WTC11 (cell line): ENCODE results near the gene RAPGEF2. TPM values are rescaled to one million over a fixed set of nuclear protein-coding genes. Genes with fewer than 3 reads are reported as not detected.

ENCODE experiments used
- ATAC-seq: fragments of 200-7000 bp; cut with Tn5 transposase; 2 replicates; pipeline ENCODE4 v1.10.0; 2021; ENCODE audit warnings: mild to moderate bottlenecking, moderate library complexity
- CTCF ChIA-PET: fragments of 300-600 bp; sonication (Branson Sonifier 250); formaldehyde crosslinking; loops from one replicate; lab custom pipeline; 2021; ENCODE audit warnings: antibody characterized with exemption; lab: Charles Lee
- POLR2A ChIA-PET: fragments of 350-600 bp; sonication (Branson Sonifier 250); formaldehyde crosslinking; loops from one replicate; lab custom pipeline; 2021; ENCODE audit warnings: antibody characterized with exemption; lab: Charles Lee
- DNase-seq: peaks from one replicate; pipeline ENCODE4 v3.0.0; 2021; ENCODE audit warnings: low spot score
- H3K27ac Mint-ChIP-seq: 2 replicates; pipeline ENCODE4 v1.8.0; 2021; ENCODE audit warnings: mixed read lengths
- H3K27me3 Mint-ChIP-seq: 2 replicates; pipeline ENCODE4 v1.8.0; 2021; ENCODE audit warnings: low read depth, mild to moderate bottlenecking, moderate library complexity, mixed read lengths
- H3K36me3 Mint-ChIP-seq: 2 replicates; pipeline ENCODE4 v1.8.0; 2021; ENCODE audit warnings: mixed read lengths
- H3K4me1 Mint-ChIP-seq: 2 replicates; pipeline ENCODE4 v1.8.0; 2022; ENCODE audit warnings: mixed read lengths
- H3K4me3 Mint-ChIP-seq: 2 replicates; pipeline ENCODE4 v1.8.0; 2021; ENCODE audit warnings: mild to moderate bottlenecking, moderate library complexity, mixed read lengths
- H3K9me3 Mint-ChIP-seq: 2 replicates; pipeline ENCODE4 v1.8.0; 2021; ENCODE audit warnings: mixed read lengths
- CREB1 ChIP-seq: sonication (generic); formaldehyde crosslinking; IDR thresholded peaks from 2 replicates; pipeline ENCODE4 v1.8.0; 2023; ENCODE audit warnings: mild to moderate bottlenecking, missing genetic modification reagents
- CREM ChIP-seq: sonication (generic); formaldehyde crosslinking; IDR thresholded peaks from 2 replicates; pipeline ENCODE4 v1.8.1; 2022; ENCODE audit warnings: mild to moderate bottlenecking, missing genetic modification reagents, moderate library complexity
- ELF4 ChIP-seq: sonication (generic); formaldehyde crosslinking; IDR thresholded peaks from 2 replicates; pipeline ENCODE4 v1.8.1; 2022; ENCODE audit warnings: low read depth, mild to moderate bottlenecking, moderate library complexity, missing genetic modification reagents
- FOXK1 ChIP-seq: sonication (generic); formaldehyde crosslinking; IDR thresholded peaks from 2 replicates; pipeline ENCODE4 v1.8.0; 2022; ENCODE audit warnings: mild to moderate bottlenecking, moderate library complexity, missing genetic modification reagents
- FOXP1 ChIP-seq: sonication (generic); formaldehyde crosslinking; IDR thresholded peaks from 2 replicates; pipeline ENCODE4 v1.8.0; 2022; ENCODE audit warnings: missing genetic modification reagents, mild to moderate bottlenecking, moderate library complexity, borderline replicate concordance
- MXD4 ChIP-seq: fragments of 250-450 bp; sonication (Bioruptor Pico); IDR thresholded peaks from 2 replicates; pipeline ENCODE4 v1.8.0; 2021; ENCODE audit warnings: mild to moderate bottlenecking, moderate library complexity, borderline replicate concordance
- NR2C2 ChIP-seq: sonication (generic); formaldehyde crosslinking; IDR thresholded peaks from 2 replicates; pipeline ENCODE4 v1.8.0; 2022; ENCODE audit warnings: mild to moderate bottlenecking, missing genetic modification reagents
- RORB ChIP-seq: fragments of 250-450 bp; sonication (Bioruptor Pico); IDR thresholded peaks from 2 replicates; pipeline ENCODE4 v1.9.0; 2021; ENCODE audit warnings: mild to moderate bottlenecking
- TCF7 ChIP-seq: sonication (generic); formaldehyde crosslinking; IDR thresholded peaks from 2 replicates; pipeline ENCODE4 v1.8.0; 2022; ENCODE audit warnings: mild to moderate bottlenecking, low read depth, missing genetic modification reagents, moderate library complexity
- ZNF121 ChIP-seq: sonication (generic); formaldehyde crosslinking; IDR thresholded peaks from 2 replicates; pipeline ENCODE4 v1.8.0; 2023; ENCODE audit warnings: missing genetic modification reagents
- ZNF232 ChIP-seq: sonication (generic); formaldehyde crosslinking; IDR thresholded peaks from 2 replicates; pipeline ENCODE4 v1.8.0; 2022; ENCODE audit warnings: mild to moderate bottlenecking, missing genetic modification reagents
- ZNF423 ChIP-seq: fragments of 250-450 bp; sonication (Bioruptor Pico); IDR thresholded peaks from 2 replicates; pipeline ENCODE4 v2.1.2; 2022; ENCODE audit warnings: mild to moderate bottlenecking, moderate library complexity
- total RNA-seq: library from RNA; stranded (reverse); gene quantifications from 3 replicates; pipeline ENCODE4 v1.2.3, GENCODE V29; 2021
- TF ChIP-seq, protein P1 (sequence below): fragments of 250-450 bp; sonication (Bioruptor Pico); IDR thresholded peaks from 2 replicates; pipeline ENCODE4 v1.9.0; 2021; ENCODE audit warnings: mild to moderate bottlenecking
- TF ChIP-seq, protein P2 (sequence below): sonication (generic); formaldehyde crosslinking; IDR thresholded peaks from 2 replicates; pipeline ENCODE4 v1.8.1; 2023; ENCODE audit warnings: mild to moderate bottlenecking, missing genetic modification reagents
- TF ChIP-seq, protein P3 (sequence below): fragments of 250-450 bp; sonication (Bioruptor Pico); IDR thresholded peaks from 2 replicates; pipeline ENCODE4 v1.8.0; 2021; ENCODE audit warnings: mild to moderate bottlenecking
- TF ChIP-seq, protein P4 (sequence below): sonication (generic); formaldehyde crosslinking; IDR thresholded peaks from 2 replicates; pipeline ENCODE4 v1.8.1; 2022; ENCODE audit warnings: mild to moderate bottlenecking, moderate library complexity, missing genetic modification reagents
- TF ChIP-seq, protein P5 (sequence below): fragments of 250-450 bp; sonication (Bioruptor Pico); IDR thresholded peaks from 2 replicates; pipeline ENCODE4 v1.9.0; 2021; ENCODE audit warnings: moderate library complexity, mild to moderate bottlenecking, inconsistent platforms, borderline replicate concordance
- TF ChIP-seq, protein P6 (sequence below): sonication (generic); formaldehyde crosslinking; IDR thresholded peaks from 2 replicates; pipeline ENCODE4 v1.8.1; 2022; ENCODE audit warnings: mild to moderate bottlenecking, missing genetic modification reagents, moderate library complexity, borderline replicate concordance

Gene RAPGEF2
- total RNA-seq, 1 experiment from 2014 or later, result 40.6 TPM

DNA sequence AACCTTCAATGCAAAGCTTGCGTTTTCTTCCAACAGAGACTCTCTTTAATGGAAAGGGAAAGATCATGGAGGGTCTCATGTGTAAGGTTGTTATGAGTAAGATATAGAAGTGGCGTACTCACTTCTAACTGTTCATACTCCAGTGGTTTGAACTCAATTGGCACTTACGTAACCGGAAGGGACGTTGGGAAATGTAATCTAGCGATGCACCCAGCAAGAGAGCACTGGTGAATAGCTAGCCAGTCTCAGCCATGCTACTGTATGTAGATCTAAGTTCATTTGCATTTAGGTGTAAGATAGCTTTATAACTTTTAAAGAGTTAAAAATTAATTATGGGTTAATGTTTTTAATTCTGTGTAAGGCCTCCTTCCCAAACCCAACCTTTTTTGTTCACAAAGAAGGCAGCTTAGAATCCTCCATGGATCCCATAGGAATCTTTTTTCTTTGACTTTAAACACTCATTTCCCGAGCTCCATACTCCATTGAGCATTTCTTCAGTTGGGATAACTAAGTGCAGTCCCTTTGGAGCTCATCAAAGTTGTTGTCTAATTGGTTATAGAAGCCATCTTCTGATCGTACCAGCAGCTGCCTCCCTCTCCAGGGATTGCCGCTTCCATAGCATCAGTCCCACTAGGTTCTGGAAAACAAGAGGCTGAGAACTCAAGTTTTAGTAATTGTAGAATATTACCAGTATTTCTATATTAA, 191.1 kb downstream of the RAPGEF2 start:
- Mint-ChIP-seq H3K27me3 (no peaks in the 10 kb centered on the region), H3K9me3 (no peaks in the 10 kb centered on the region), H3K27ac (no peak overlapping the region), H3K4me1 (peaks cover 10% of the 10 kb centered on the region)
- ATAC-seq, result no peak
- TF ChIP-seq, protein P1, sequence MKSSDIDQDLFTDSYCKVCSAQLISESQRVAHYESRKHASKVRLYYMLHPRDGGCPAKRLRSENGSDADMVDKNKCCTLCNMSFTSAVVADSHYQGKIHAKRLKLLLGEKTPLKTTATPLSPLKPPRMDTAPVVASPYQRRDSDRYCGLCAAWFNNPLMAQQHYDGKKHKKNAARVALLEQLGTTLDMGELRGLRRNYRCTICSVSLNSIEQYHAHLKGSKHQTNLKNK, result no peak
- TF ChIP-seq CREM (no peak), ZNF423 (CRISPR knock-in tag) (no peak), CREB1 (CRISPR knock-in tag) (no peak), RORB (no peak), ZNF232 (CRISPR knock-in tag) (no peak), ELF4 (no peak)
- TF ChIP-seq, protein P2, sequence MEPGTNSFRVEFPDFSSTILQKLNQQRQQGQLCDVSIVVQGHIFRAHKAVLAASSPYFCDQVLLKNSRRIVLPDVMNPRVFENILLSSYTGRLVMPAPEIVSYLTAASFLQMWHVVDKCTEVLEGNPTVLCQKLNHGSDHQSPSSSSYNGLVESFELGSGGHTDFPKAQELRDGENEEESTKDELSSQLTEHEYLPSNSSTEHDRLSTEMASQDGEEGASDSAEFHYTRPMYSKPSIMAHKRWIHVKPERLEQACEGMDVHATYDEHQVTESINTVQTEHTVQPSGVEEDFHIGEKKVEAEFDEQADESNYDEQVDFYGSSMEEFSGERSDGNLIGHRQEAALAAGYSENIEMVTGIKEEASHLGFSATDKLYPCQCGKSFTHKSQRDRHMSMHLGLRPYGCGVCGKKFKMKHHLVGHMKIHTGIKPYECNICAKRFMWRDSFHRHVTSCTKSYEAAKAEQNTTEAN (CRISPR knock-in tag), result no peak
- TF ChIP-seq, all 79 proteins: peak for 0
- POLR2A ChIA-PET, result no interaction called here
- no peak overlapping the region for H3K4me3 Mint-ChIP-seq
- CTCF ChIA-PET, result interaction anchor here (1.0 to 1.2 kb wide), 2 partner anchors 22 to 798 kb away, joined by 3 read pairs; no protein-coding TSS in a partner anchor
- H3K36me3 Mint-ChIP-seq, result no peaks in the 10 kb centered on the region
- no peak for DNase-seq

DNA sequence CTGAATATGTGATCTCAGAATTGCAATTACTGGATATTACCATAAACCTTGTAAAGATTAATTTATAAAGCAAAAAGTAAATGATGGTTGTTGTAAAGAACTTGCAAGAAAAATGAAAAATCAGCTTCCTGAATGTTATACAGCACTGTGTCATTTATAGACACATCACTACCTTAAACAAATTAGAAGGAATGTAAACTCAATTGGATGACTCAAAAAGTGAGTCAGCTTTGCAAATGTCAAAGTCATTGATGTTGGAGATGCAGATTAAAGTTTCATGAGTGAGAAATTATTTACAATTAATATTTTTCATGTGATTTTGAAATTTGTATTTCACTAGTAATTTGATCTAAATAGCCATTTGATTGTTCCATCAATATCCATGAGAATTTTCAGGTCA, 193.2 kb downstream of the RAPGEF2 start:
- DNase-seq, result no peak

DNA sequence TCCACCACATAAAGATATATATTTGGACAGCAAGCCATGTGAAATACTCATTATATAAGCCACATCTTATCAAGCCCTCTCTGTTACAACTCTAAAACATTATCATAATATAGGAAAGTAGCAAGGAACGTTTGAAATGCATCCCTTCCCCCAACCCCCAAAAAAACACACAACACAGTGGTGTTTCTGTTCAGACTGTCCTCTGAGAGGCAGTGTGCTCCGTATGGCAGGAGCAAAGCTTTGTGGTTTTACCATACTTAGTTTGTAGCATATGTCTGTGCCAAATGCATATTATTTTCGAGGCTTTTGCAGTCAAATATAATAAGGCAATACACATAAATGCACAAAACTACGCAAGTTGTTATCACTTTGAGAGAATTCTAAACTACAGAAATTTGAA, 194.2 kb downstream of the RAPGEF2 start:
- Mint-ChIP-seq H3K27me3 (no peaks in the 10 kb centered on the region), H3K9me3 (no peaks in the 10 kb centered on the region), H3K36me3 (no peaks in the 10 kb centered on the region), H3K4me3 (no peak overlapping the region), H3K4me1 (peaks cover 7% of the 10 kb centered on the region), H3K27ac (no peak overlapping the region)
- POLR2A ChIA-PET, result no interaction called here
- ATAC-seq (no peak), DNase-seq (no peak)
- TF ChIP-seq FOXP1 (CRISPR knock-in tag) (no peak), NR2C2 (no peak), MXD4 (CRISPR knock-in tag) (no peak)
- TF ChIP-seq, protein P3, sequence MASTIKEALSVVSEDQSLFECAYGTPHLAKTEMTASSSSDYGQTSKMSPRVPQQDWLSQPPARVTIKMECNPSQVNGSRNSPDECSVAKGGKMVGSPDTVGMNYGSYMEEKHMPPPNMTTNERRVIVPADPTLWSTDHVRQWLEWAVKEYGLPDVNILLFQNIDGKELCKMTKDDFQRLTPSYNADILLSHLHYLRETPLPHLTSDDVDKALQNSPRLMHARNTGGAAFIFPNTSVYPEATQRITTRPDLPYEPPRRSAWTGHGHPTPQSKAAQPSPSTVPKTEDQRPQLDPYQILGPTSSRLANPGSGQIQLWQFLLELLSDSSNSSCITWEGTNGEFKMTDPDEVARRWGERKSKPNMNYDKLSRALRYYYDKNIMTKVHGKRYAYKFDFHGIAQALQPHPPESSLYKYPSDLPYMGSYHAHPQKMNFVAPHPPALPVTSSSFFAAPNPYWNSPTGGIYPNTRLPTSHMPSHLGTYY (CRISPR knock-in tag), result no peak
- CTCF ChIA-PET, result no interaction called here

More for the DNA sequence above, 193.2 kb downstream of the RAPGEF2 start:
- no peaks in the 10 kb centered on the region for H3K27me3 Mint-ChIP-seq
- ChIA-PET POLR2A (interaction anchor here (0.5 kb wide), 1 partner anchor 234 kb away, joined by 4 read pairs; no protein-coding TSS in a partner anchor), CTCF (no interaction called here)
- no peaks in the 10 kb centered on the region for H3K9me3 Mint-ChIP-seq
- TF ChIP-seq FOXK1 (CRISPR knock-in tag) (no peak), ZNF121 (CRISPR knock-in tag) (no peak), TCF7 (CRISPR knock-in tag) (no peak)
- TF ChIP-seq, protein P4, sequence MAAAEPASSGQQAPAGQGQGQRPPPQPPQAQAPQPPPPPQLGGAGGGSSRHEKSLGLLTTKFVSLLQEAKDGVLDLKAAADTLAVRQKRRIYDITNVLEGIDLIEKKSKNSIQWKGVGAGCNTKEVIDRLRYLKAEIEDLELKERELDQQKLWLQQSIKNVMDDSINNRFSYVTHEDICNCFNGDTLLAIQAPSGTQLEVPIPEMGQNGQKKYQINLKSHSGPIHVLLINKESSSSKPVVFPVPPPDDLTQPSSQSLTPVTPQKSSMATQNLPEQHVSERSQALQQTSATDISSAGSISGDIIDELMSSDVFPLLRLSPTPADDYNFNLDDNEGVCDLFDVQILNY (CRISPR knock-in tag), result no peak
- TF ChIP-seq, protein P5, sequence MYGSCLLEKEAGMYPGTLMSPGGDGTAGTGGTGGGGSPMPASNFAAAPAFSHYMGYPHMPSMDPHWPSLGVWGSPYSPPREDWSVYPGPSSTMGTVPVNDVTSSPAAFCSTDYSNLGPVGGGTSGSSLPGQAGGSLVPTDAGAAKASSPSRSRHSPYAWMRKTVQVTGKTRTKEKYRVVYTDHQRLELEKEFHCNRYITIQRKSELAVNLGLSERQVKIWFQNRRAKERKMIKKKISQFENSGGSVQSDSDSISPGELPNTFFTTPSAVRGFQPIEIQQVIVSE (CRISPR knock-in tag), result no peak
- TF ChIP-seq, protein P6, sequence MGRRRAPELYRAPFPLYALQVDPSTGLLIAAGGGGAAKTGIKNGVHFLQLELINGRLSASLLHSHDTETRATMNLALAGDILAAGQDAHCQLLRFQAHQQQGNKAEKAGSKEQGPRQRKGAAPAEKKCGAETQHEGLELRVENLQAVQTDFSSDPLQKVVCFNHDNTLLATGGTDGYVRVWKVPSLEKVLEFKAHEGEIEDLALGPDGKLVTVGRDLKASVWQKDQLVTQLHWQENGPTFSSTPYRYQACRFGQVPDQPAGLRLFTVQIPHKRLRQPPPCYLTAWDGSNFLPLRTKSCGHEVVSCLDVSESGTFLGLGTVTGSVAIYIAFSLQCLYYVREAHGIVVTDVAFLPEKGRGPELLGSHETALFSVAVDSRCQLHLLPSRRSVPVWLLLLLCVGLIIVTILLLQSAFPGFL (CRISPR knock-in tag), result no peak
- no peaks in the 10 kb centered on the region for H3K36me3 Mint-ChIP-seq
- H3K27ac Mint-ChIP-seq, result no peak overlapping the region
- no peak for ATAC-seq
- peaks cover 10% of the 10 kb centered on the region for H3K4me1 Mint-ChIP-seq
- no peak overlapping the region for H3K4me3 Mint-ChIP-seq
